K562 (cell line): ENCODE data around the gene PRDX1. TPM values are rescaled to one million over a fixed set of nuclear protein-coding genes. Genes with fewer than 3 reads are reported as not detected.

Source experiments
- CBFA2T3 ChIP-seq: fragments of 450-650 bp; IDR thresholded peaks from 2 replicates; pipeline ENCODE4 v1.6.1; 2017
- EP400 ChIP-seq: fragments of 450-650 bp; IDR thresholded peaks from 2 replicates; pipeline ENCODE4 v1.6.1; 2017; ENCODE audit warnings: antibody characterized with exemption, mild to moderate bottlenecking, moderate library complexity
- FIP1L1 ChIP-seq: fragments of 200-400 bp; formaldehyde crosslinking; IDR thresholded peaks from 2 replicates; pipeline ENCODE4 v1.6.1; 2018; ENCODE audit warnings: mild to moderate bottlenecking, low read depth, low read length; ENCODE audit not compliant: poor library complexity, severe bottlenecking
- GATA2 ChIP-seq: sonication (generic); formaldehyde crosslinking; IDR thresholded peaks from 2 replicates; pipeline ENCODE4 v1.4.0; 2020; ENCODE audit warnings: mild to moderate bottlenecking, missing genetic modification reagents
- HMGXB4 ChIP-seq: sonication (generic); formaldehyde crosslinking; IDR thresholded peaks from 2 replicates; pipeline ENCODE4 v1.8.1; 2023; ENCODE audit warnings: mild to moderate bottlenecking, missing genetic modification reagents
- KDM4B ChIP-seq, 2 experiments: fragments of 450-650 bp in 1 of 2; sonication (generic) in 1 of 2; IDR thresholded peaks; 2 replicates each; pipeline ENCODE4 v1.6.1; 2016 to 2017; ENCODE audit warnings: borderline replicate concordance in 2 of 2, antibody characterized with exemption in 1 of 2, low read depth in 1 of 2, mild to moderate bottlenecking in 1 of 2
- MLX ChIP-seq, 2 experiments: fragments of 450-650 bp in 1 of 2; sonication (generic) in 1 of 2; formaldehyde crosslinking; conservative IDR thresholded peaks; 2 replicates each; pipeline versions ENCODE4 v1.4.0 to v1.8.1; 2020 to 2022; ENCODE audit warnings: mild to moderate bottlenecking in 1 of 2, missing genetic modification reagents in 1 of 2
- NFE2 ChIP-seq: IDR thresholded peaks from 2 replicates; pipeline ENCODE4 v1.6.1; 2014; ENCODE audit warnings: antibody characterized with exemption, low read depth
- POLR2G ChIP-seq: fragments of 200-400 bp; formaldehyde crosslinking; IDR thresholded peaks from 2 replicates; pipeline ENCODE4 v1.6.1; 2017; ENCODE audit warnings: low read depth, mild to moderate bottlenecking, antibody characterized with exemption, low read length, moderate library complexity
- PREB ChIP-seq: sonication (generic); formaldehyde crosslinking; IDR thresholded peaks from 2 replicates; pipeline ENCODE4 v1.8.1; 2023; ENCODE audit warnings: mild to moderate bottlenecking, missing genetic modification reagents
- PTBP1 ChIP-seq: fragments of 200-400 bp; formaldehyde crosslinking; IDR thresholded peaks from 2 replicates; pipeline ENCODE4 v1.6.1; 2017; ENCODE audit warnings: low read depth, low read length
- TRIM25 ChIP-seq: fragments of 450-650 bp; IDR thresholded peaks from 2 replicates; pipeline ENCODE4 v1.7.0; 2016; ENCODE audit warnings: borderline replicate concordance
- WHSC1 ChIP-seq: IDR thresholded peaks from one replicate; pipeline ENCODE4 v1.6.1; 2012; ENCODE audit warnings: low read length, control low read depth, inconsistent platforms
- ZNF12 ChIP-seq: sonication (generic); formaldehyde crosslinking; IDR thresholded peaks from 2 replicates; pipeline ENCODE4 v1.4.0; 2020; ENCODE audit warnings: mild to moderate bottlenecking, missing genetic modification reagents
- ZNF121 ChIP-seq: sonication (generic); formaldehyde crosslinking; conservative IDR thresholded peaks from 2 replicates; pipeline ENCODE4 v1.8.0; 2022; ENCODE audit warnings: missing genetic modification reagents
- ZNF384 ChIP-seq: IDR thresholded peaks from 2 replicates; pipeline ENCODE4 v1.6.1; 2012; ENCODE audit warnings: low read depth, low read length, improper control_type of control experiment
- ZNF395 ChIP-seq: fragments of 200-800 bp; sonication (Bioruptor generic); IDR thresholded peaks from 2 replicates; pipeline ENCODE4 v1.6.1; 2017; ENCODE audit warnings: missing genetic modification characterization, missing compliant biosample characterization
- ZNF695 ChIP-seq: fragments of 450-650 bp; formaldehyde crosslinking; IDR thresholded peaks from 2 replicates; pipeline ENCODE4 v1.4.0; 2020; ENCODE audit warnings: mild to moderate bottlenecking, moderate library complexity
- ZNF717 ChIP-seq: fragments of 250-450 bp; sonication (Bioruptor Pico); IDR thresholded peaks from 2 replicates; pipeline ENCODE4 v1.5.0; 2021
- ZNF79 ChIP-seq: fragments of 250-450 bp; sonication (Bioruptor Pico); IDR thresholded peaks from 2 replicates; pipeline ENCODE4 v1.4.0; 2020; ENCODE audit warnings: low read depth, mild to moderate bottlenecking, moderate library complexity
- ZZZ3 ChIP-seq: fragments of 450-650 bp; IDR thresholded peaks from 2 replicates; pipeline ENCODE4 v1.6.1; 2016; ENCODE audit warnings: antibody characterized with exemption, mild to moderate bottlenecking, moderate library complexity
- polyA plus RNA-seq, 8 experiments: library from polyadenylated mRNA; depleted of rRNA in 4 of 8; stranded (reverse) in 5 of 8; unstranded in 3 of 8; fragments of >200 nt; fragmentation: Nextera tagmentation in 2 of 8; fragmentation: Illumina TruSeq in 1 of 8; extraction: Ambion mirVana in 2 of 8; extraction: Trizol in 1 of 8; gene quantifications; 2 replicates each; pipeline versions ENCODE4 v1.2.1 to v1.2.3, GENCODE V29; 2011 to 2014; ENCODE audit warnings: inconsistent platforms in 1 of 8, missing spikeins in 1 of 8
- total RNA-seq, 7 experiments: library from RNA; depleted of rRNA in 6 of 7; stranded (reverse); fragments of >200 nt in 6 of 7; fragmentation: Illumina TruSeq in 2 of 7; extraction: Trizol in 2 of 7; gene quantifications; 2 replicates each; pipeline versions ENCODE4 v1.2.1 to v1.2.3, GENCODE V29; 2011 to 2021; ENCODE audit warnings: low replicate concordance in 1 of 7

Gene PRDX1
- total and polyA plus RNA-seq, 9 of the 15 experiments (the other 6 are each of a cell fraction or from before 2014, with no cell fraction given): 748 to 2,388 (median 1,045) TPM

GRCh38 chr1:45550401-45551351, 29.0 kb upstream of the PRDX1 start, which contains the start of gene AKR1A1 (continued):
- TF ChIP-seq PREB (CRISPR knock-in tag): no peak
- TF ChIP-seq ZNF695: no peak
- no peak; a peak in 2 of 4 replicates for TF ChIP-seq KDM4B (IDR thresholded peaks at IDR 0.05; ENCODE audit: borderline replicate concordance in 2 of 2, low read depth in 1 of 2)
- TF ChIP-seq ZZZ3: no peak
- TF ChIP-seq ZNF121 (CRISPR knock-in tag): no peak
- TF ChIP-seq NFE2: 0 out of 2 replicates have a peak, but pooled peaks have one; percentile 5
- TF ChIP-seq GATA2 (CRISPR knock-in tag): no peak
- no peak for TF ChIP-seq MLX (CRISPR knock-in tag; conservative IDR thresholded peaks at IDR 0.05)
- 0 out of 2 replicates have a peak, but pooled peaks have one; percentile 25 for TF ChIP-seq PTBP1
- TF ChIP-seq ZNF384: no peak
- peak; percentile 65; the same call in 1 of the 2 replicates for TF ChIP-seq ZNF12
- TF ChIP-seq CBFA2T3: no peak; the same call in 1 of the 2 replicates
- TF ChIP-seq ZNF717 (CRISPR knock-in tag): no peak
- peak; percentile 78; the same call in 1 of the 2 replicates for TF ChIP-seq ZNF395 (CRISPR knock-in tag)
- 0 out of 2 replicates have a peak, but pooled peaks have one; percentile 22 for TF ChIP-seq ZNF79 (CRISPR knock-in tag)
- peak; percentile 42 for TF ChIP-seq FIP1L1
- no peak for TF ChIP-seq TRIM25
- TF ChIP-seq WHSC1: no peak
- peak; percentile 80; the same call in 1 of the 2 replicates for TF ChIP-seq HMGXB4
- peak; percentile 97 for TF ChIP-seq POLR2G
- TF ChIP-seq EP400: peak; percentile 100
